Osteoblast (primary cell): ENCODE results near the gene DPYSL4. TPM values are rescaled to one million over a fixed set of nuclear protein-coding genes. Genes with fewer than 3 reads are reported as not detected.

Experiments
- DNase-seq: peaks from one replicate; pipeline ENCODE4 v3.0.0; 2011; ENCODE audit warnings: low spot score, mixed read lengths; ENCODE audit not compliant: insufficient read length; ENCODE audit errors: missing footprints
- H2AFZ ChIP-seq: 2 replicates; pipeline ENCODE4 v1.6.0; 2011; ENCODE audit warnings: mild to moderate bottlenecking, low read length
- H3K27ac ChIP-seq: 2 replicates; pipeline ENCODE4 v1.5.1; 2011; ENCODE audit warnings: mild to moderate bottlenecking, low read depth, low read length, moderate library complexity
- H3K27me3 ChIP-seq: 2 replicates; pipeline ENCODE4 v1.6.0; 2012; ENCODE audit warnings: mild to moderate bottlenecking, control low read depth, inconsistent platforms, low read length, moderate library complexity; ENCODE audit not compliant: insufficient read depth
- H3K36me3 ChIP-seq: 2 replicates; pipeline ENCODE4 v1.5.1; 2011; ENCODE audit warnings: mild to moderate bottlenecking, low read length, control low read depth, moderate library complexity; ENCODE audit not compliant: insufficient read depth
- H3K4me1 ChIP-seq: 2 replicates; pipeline ENCODE4 v1.5.1; 2011; ENCODE audit warnings: mild to moderate bottlenecking, low read length, control low read depth, moderate library complexity; ENCODE audit not compliant: insufficient read depth
- H3K4me2 ChIP-seq: 2 replicates; pipeline ENCODE4 v1.6.0; 2011; ENCODE audit warnings: mild to moderate bottlenecking, low read length; ENCODE audit not compliant: insufficient read depth
- H3K4me3 ChIP-seq: fragments of 200-600 bp; sonication (generic); 3 replicates; pipeline ENCODE4 v1.5.1; 2012; ENCODE audit warnings: mild to moderate bottlenecking, low read length, inconsistent platforms; ENCODE audit not compliant: insufficient read depth
- H3K79me2 ChIP-seq: 2 replicates; pipeline ENCODE4 v1.6.0; 2012; ENCODE audit warnings: mild to moderate bottlenecking, low read length, control low read depth, inconsistent platforms; ENCODE audit not compliant: insufficient read depth
- H3K9me3 ChIP-seq: 2 replicates; pipeline ENCODE4 v1.5.1; 2011; ENCODE audit warnings: low read depth, low read length, control low read depth
- H4K20me1 ChIP-seq: 2 replicates; pipeline ENCODE4 v1.6.0; 2012; ENCODE audit warnings: mild to moderate bottlenecking, low read length, control low read depth; ENCODE audit not compliant: insufficient read depth
- CTCF ChIP-seq: IDR thresholded peaks from 2 replicates; pipeline ENCODE4 v1.5.1; 2011; ENCODE audit warnings: mild to moderate bottlenecking, low read depth, low read length, moderate library complexity; ENCODE audit errors: extremely low read depth
- total RNA-seq: library from RNA; depleted of rRNA; stranded (reverse); fragments of >200 nt; gene quantifications from 2 replicates; pipeline ENCODE4 v1.2.3, GENCODE V29; 2012

Gene DPYSL4
- total RNA-seq, 1 donor = 0.72 TPM

- no peak overlapping the region for H3K4me3 ChIP-seq
- no peak overlapping the region for H3K27ac ChIP-seq
- no peak for DNase-seq
- TF ChIP-seq CTCF = no peak
- H2AFZ ChIP-seq = no peak overlapping the region
- no peaks in the 10 kb centered on the region for H3K9me3 ChIP-seq
- peaks cover 2% of the 10 kb centered on the region for H3K27me3 ChIP-seq
- H3K4me1 ChIP-seq = no peaks in the 10 kb centered on the region
- H4K20me1 ChIP-seq = no peaks in the 10 kb centered on the region
- H3K4me2 ChIP-seq = no peak overlapping the region
- H3K79me2 ChIP-seq = no peaks in the 10 kb centered on the region
- H3K36me3 ChIP-seq = no peaks in the 10 kb centered on the region
Measured at GRCh38 chr10:132163826-132164515, 22.8 kb upstream of the DPYSL4 start.

GRCh38 chr10:132164761-132165278 lies 21.9 kb upstream of the DPYSL4 start:
- H3K4me1 ChIP-seq = no peaks in the 10 kb centered on the region
- TF ChIP-seq CTCF = no peak
- H3K79me2 ChIP-seq = no peaks in the 10 kb centered on the region
- no peaks in the 10 kb centered on the region for H3K9me3 ChIP-seq
- DNase-seq = no peak
- peaks cover 2% of the 10 kb centered on the region for H3K27me3 ChIP-seq
- no peak overlapping the region for H2AFZ ChIP-seq
- no peaks in the 10 kb centered on the region for H4K20me1 ChIP-seq
- no peak overlapping the region for H3K4me3 ChIP-seq
- H3K36me3 ChIP-seq = no peaks in the 10 kb centered on the region
- no peak overlapping the region for H3K27ac ChIP-seq
- no peak overlapping the region for H3K4me2 ChIP-seq

GRCh38 chr10:132165416-132165980 lies 21.2 kb upstream of the DPYSL4 start:
- H4K20me1 ChIP-seq = no peaks in the 10 kb centered on the region
- no peak for DNase-seq
- no peak overlapping the region for H3K27ac ChIP-seq
- H3K36me3 ChIP-seq = no peaks in the 10 kb centered on the region
- H3K4me1 ChIP-seq = no peaks in the 10 kb centered on the region
- no peak overlapping the region for H3K4me3 ChIP-seq
- peaks cover 2% of the 10 kb centered on the region for H3K27me3 ChIP-seq
- no peak overlapping the region for H3K4me2 ChIP-seq
- no peaks in the 10 kb centered on the region for H3K79me2 ChIP-seq
- no peak overlapping the region for H2AFZ ChIP-seq
- H3K9me3 ChIP-seq = no peaks in the 10 kb centered on the region
- no peak for TF ChIP-seq CTCF

- no peak for TF ChIP-seq CTCF
- peak; percentile 75 for DNase-seq
- Histone ChIP-seq H3K4me3 (no peak overlapping the region), H3K4me1 (no peaks in the 10 kb centered on the region), H3K27me3 (peaks cover 2% of the 10 kb centered on the region), H3K4me2 (no peak overlapping the region), H3K9me3 (no peaks in the 10 kb centered on the region), H3K79me2 (no peaks in the 10 kb centered on the region), H4K20me1 (no peaks in the 10 kb centered on the region), H3K36me3 (no peaks in the 10 kb centered on the region), H2AFZ (no peak overlapping the region), H3K27ac (no peak overlapping the region)
Measured at GRCh38 chr10:132166216-132166950, 20.4 kb upstream of the DPYSL4 start.
